Ectodermal cell (in vitro differentiated cells): ENCODE measurements around the gene POC1A.

ENCODE experiments used
- H3K27ac ChIP-seq: 2 replicates; pipeline ENCODE4 v1.7.0; 2013; ENCODE audit warnings: mild to moderate bottlenecking, low read depth, low read length; ENCODE audit not compliant: insufficient read depth, poor library complexity, severe bottlenecking
- H3K27me3 ChIP-seq: 2 replicates; pipeline ENCODE4 v1.7.0; 2013; ENCODE audit warnings: mild to moderate bottlenecking, low read length; ENCODE audit not compliant: insufficient read depth, control insufficient read depth, poor library complexity, severe bottlenecking
- H3K36me3 ChIP-seq: one replicate; pipeline ENCODE4 v1.7.0; 2013; ENCODE audit warnings: low read length; ENCODE audit not compliant: control insufficient read depth, insufficient read depth
- H3K4me1 ChIP-seq: one replicate; pipeline ENCODE4 v1.7.0; 2013; ENCODE audit warnings: low read length; ENCODE audit not compliant: control insufficient read depth, insufficient read depth
- H3K4me3 ChIP-seq: 2 replicates; pipeline ENCODE4 v1.7.0; 2013; ENCODE audit warnings: low read depth, low read length, control low read depth; ENCODE audit not compliant: insufficient read depth
- H3K9me3 ChIP-seq: 2 replicates; pipeline ENCODE4 v1.7.0; 2013; ENCODE audit warnings: mild to moderate bottlenecking, low read length, moderate library complexity; ENCODE audit not compliant: control insufficient read depth
- WGBS, 2 experiments: methylation state at CpG; one replicate each; pipeline ENCODE4 v1.1.7; 2013; ENCODE audit warnings: missing lambda C conversion rate in 2 of 2; 5-methylcytosine and 5-hydroxymethylcytosine counted together

POC1A gene

DNA sequence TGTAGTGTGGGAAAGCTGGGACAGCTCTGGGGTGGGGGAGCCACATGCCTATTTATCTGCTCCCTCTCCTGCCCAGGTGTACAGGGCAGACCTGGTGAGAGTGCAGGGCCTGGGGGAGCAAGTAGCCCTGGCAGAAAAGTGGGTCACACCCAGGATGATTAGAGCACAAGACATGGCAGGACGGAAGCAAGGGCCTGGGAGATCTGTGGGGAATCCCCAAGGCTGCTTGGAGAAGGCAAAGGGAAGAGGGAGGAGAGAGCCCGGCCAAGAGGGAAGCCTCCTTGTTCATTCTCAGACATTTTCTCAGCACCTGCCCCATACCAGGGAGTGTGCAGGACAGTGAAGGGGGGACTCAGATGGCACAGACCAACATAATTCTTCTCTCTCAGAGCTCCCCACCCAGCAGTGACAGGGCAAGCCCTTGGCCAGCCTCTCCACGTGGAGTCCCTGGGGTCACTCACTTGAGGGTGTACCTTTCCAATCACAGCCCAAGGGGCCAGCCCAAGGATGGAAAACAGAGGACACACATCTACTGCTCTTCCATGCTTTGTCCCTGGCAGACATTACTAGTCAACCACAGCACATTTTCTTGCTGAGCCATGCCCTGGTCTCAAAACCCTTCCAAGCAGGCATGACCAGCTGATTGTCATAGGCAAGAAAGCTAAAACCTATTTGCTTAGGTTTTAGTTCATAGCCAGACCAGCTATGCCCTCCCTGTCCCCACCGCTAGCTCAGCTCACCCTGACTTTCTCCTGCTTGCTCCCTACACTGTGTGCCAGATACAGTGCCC is 92.9 kb downstream of the POC1A start:
- no peaks in the 10 kb centered on the region for H3K36me3 ChIP-seq
- H3K4me3 ChIP-seq: no peak overlapping the region
- no peak overlapping the region for H3K27ac ChIP-seq
- H3K27me3 ChIP-seq: peaks cover 11% of the 10 kb centered on the region
- peaks cover 7% of the 10 kb centered on the region for H3K4me1 ChIP-seq
- no peaks in the 10 kb centered on the region for H3K9me3 ChIP-seq
- WGBS, 2 experiments: 88 to 89% methylated on average over 4 of the region's 4 CpGs

DNA sequence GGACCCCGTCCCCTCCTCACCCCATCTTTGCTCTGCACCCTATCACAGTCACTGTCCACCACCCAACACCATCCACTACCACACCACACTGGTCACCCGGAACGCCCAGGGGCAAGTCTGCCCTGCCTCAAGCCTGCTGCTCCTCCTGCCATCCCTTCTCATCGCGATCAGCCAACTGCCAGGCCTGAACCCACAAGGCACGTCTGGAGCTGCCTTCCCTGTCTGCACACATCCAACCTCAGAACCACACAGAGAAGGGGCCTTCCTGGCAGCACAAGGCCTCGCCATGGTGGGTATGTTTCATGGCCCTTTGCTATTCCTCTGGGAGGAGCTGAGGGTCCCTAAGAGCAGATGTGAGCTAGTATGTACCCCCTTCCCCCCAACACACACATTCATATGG is 94.4 kb downstream of the POC1A start:
- no peak overlapping the region for H3K27ac ChIP-seq
- peaks cover 18% of the 10 kb centered on the region for H3K27me3 ChIP-seq
- H3K36me3 ChIP-seq: no peaks in the 10 kb centered on the region
- H3K4me1 ChIP-seq: peaks cover 8% of the 10 kb centered on the region
- H3K9me3 ChIP-seq: no peaks in the 10 kb centered on the region
- WGBS, 2 experiments: 91 to 94% methylated on average over 7 of the region's 7 CpGs
- no peak overlapping the region for H3K4me3 ChIP-seq

DNA sequence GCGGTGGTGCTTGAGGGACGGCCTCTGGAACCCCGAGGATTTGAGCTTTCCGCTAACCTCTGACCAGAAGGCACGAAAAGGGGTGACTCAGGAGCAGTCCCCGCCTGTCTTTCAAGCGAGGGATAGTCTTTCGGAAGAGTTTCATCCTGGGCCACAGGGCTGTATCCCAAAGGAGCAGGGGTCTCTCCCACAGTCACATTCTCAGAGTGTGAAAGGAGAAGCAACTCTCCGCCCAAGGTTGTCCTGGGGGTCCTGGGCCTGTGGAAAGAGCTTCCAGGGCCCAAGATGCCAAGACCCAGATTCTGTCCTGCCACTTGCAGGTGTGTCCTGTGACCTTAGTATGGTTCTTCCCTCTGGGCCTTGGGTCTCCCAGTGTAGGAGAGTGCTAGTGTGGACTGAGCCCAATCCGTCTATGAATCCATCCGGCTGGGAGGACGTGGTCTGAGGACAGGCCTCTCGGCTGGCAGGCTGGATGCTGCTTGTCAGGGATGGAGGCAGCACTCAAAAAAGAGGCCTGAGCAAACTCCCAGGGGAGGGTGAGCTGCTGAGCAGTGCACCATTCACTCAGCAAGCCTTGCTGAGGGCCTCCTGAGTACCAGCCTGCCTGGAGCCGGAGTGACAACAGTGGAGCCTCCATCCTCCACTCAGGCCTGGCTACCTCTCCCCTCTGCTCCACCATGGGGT is 96.3 kb downstream of the POC1A start:
- no peaks in the 10 kb centered on the region for H3K36me3 ChIP-seq
- peaks cover 18% of the 10 kb centered on the region for H3K27me3 ChIP-seq
- H3K4me1 ChIP-seq: peaks cover 16% of the 10 kb centered on the region
- H3K4me3 ChIP-seq: peak overlapping the region; percentile 22
- H3K9me3 ChIP-seq: no peaks in the 10 kb centered on the region
- 62 to 66% methylated on average over 14 of the region's 14 CpGs for WGBS, 2 experiments
- no peak overlapping the region for H3K27ac ChIP-seq

DNA sequence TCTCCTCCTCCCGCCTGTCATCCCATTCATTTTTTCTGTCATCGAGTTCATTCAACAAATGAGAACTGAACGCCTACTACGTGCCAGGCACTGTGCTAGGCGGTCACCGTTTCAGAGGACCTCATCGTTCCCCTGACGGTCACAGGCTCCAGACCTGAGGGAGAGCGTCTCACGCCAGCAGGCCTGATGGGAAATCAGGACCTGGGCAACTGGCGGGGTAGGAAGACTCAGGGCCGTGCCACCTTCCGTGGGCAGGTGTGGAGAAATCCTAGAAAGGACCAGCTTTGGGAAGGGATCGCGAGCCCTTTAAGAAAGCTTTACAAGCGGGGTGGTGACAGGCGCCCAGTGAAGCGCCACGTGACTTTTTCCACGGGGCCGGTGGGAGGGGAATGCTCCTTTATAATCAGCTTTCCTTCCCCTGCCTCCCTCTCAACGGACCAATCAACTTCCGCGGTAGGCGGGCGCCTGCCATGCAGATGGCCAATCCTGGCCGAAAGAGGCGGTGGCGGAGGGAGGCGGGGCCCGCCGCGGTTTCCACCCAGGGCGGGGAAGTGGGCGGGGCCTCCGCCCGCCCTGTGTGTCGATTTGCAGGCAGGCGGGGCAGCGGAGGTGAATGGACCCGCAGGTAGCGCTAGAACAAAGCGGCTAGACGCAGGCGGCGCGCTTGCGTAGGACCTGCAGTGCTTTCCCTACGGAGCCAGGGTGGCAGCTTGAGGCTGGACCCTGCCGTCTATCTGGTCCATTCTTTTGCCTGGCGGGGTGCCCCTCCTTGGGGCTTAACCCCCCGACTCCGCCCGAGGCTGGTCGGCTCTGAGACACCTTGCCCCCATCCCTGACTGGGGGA is 97.0 kb downstream of the POC1A start:
- WGBS, 2 experiments: 1% methylated on average over 55 of the region's 55 CpGs
- peak overlapping the region; percentile 52 for H3K27ac ChIP-seq

DNA sequence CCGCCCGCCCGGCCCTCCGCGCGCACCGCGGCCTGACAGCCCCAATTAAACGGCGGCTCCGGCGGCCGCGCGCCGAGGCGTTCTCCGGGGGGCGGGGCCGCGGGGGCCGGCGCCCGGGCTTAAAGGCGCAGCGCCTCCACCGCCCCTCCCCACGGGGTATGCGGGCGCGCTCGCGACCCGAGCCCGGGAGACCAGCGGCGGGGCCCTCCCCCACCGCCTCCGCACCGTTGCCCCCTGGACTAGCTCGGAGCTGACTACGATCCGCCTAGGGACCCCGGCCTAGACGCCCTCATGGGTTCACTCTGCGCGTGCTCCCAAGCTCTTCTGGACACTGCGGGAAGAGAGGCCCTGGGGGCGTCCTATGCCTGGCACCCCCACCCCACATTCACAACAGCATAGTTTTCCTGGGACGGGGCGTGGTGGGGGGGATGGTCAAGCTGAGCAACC is 97.7 kb downstream of the POC1A start, which contains the start of gene DUSP7:
TSS of gene DUSP7 (minus strand) at position 51 of the 447 bp plus-strand sequence. CDS start 205 bp downstream, outside the sequence.
- WGBS, 2 experiments: 0% methylated on average over 51 of the region's 51 CpGs
- no peaks in the 10 kb centered on the region for H3K36me3 ChIP-seq
- H3K9me3 ChIP-seq: no peaks in the 10 kb centered on the region
- H3K4me1 ChIP-seq: peaks cover 22% of the 10 kb centered on the region
- peak within 1 kb of the TSS; percentile 56 for H3K4me3 ChIP-seq
- H3K27me3 ChIP-seq: peaks cover 18% of the 10 kb centered on the region
- H3K27ac ChIP-seq: peak within 1 kb of the TSS; percentile 52

More for the DNA sequence above, 97.0 kb downstream of the POC1A start:
- H3K4me3 ChIP-seq: peak overlapping the region; percentile 28
- H3K9me3 ChIP-seq: no peaks in the 10 kb centered on the region
- H3K27me3 ChIP-seq: peaks cover 18% of the 10 kb centered on the region
- no peaks in the 10 kb centered on the region for H3K36me3 ChIP-seq
- peaks cover 22% of the 10 kb centered on the region for H3K4me1 ChIP-seq

DNA sequence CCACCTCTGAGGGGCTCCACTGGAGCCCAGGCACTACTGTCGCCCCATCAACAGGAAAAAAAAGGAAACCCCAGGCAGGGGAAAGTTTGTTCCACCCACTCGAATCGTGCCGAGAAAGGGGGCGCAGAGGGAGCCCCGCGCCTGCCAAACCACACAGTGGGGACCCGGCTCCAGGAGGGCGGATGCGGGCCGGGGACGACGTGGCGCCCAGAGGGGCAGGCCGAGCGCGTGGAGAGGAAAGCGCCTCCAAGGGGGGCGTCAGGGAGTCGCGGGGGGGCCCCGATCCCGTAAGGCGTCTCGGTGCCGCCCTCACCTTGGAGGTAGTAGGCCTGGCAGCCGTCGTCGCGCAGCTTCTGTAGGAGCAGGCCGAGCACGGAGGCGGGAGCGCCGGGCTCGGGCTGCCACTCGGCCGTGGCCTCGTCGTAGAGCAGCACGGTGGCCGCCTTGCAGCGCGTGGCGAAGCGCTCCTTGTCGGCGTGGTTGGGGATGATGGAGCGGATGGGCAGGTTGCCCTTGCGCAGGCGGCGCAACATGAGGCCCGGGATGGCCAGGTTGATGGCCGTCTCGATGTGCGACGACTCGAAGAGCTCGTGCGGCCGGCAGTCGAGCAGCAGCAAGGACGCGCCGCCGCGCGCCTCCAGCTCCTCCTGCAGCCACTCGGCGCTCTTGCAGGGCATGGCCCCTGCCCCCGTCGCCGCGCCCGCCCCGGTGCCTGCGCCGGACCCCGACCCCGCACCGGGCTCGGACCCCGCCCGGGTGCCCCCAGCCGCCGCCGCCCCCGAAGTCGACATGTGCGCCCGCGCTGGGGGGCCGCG is 98.5 kb downstream of the POC1A start:
- H3K27me3 ChIP-seq: peaks cover 18% of the 10 kb centered on the region
- no peak overlapping the region for H3K27ac ChIP-seq
- H3K36me3 ChIP-seq: peaks cover 6% of the 10 kb centered on the region
- WGBS, 2 experiments: 1% methylated on average over 94 of the region's 94 CpGs
- H3K4me1 ChIP-seq: peaks cover 22% of the 10 kb centered on the region
- H3K9me3 ChIP-seq: no peaks in the 10 kb centered on the region
- peak overlapping the region; percentile 56 for H3K4me3 ChIP-seq

DNA sequence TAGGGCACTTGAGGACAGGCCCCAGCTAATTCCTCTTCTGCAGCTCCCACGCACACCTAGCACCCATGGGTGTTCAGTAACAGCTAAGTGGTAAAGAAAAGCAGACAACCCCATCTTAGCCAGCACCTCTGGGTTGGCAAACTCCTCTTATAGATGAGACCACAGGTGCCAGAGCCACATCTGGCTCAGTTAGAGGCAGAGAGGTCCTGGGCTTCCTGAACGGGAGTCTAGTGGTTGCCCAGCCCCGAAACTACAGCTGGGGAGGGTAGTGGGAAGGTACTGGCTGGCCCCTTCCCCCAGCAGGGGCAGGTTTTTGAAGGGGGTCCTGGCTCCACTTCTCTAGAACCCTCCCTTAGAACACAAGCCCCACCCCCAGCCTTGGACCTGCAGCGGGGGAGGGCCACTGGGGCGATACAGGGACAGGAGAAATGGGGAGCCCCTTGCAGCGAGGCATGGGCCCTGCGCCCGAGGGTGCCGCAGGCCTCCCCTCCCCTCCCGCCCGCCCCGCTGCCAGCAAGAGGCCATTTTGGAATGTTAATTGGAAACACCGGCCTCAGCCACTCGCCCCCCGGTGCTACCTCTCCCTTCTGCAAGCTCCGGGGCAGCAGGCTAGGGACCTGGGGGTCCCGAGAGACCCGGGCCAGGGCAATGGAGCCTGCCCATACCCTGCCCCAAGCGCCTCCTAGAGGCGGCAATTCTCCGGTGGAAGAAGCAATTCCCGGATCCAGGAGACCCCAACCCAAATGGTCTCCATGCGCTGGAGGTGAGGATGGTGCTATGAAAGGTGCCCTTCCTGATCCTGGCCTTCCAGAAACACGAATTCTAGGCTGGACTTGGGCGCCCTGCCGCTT is 99.3 kb downstream of the POC1A start:
- Histone ChIP-seq H3K4me1 (peaks cover 22% of the 10 kb centered on the region), H3K27me3 (peaks cover 18% of the 10 kb centered on the region), H3K4me3 (peak overlapping the region; percentile 56), H3K9me3 (no peaks in the 10 kb centered on the region), H3K36me3 (peaks cover 8% of the 10 kb centered on the region), H3K27ac (no peak overlapping the region)
- WGBS, 2 experiments: 18 to 20% methylated on average over 25 to 26 of the region's 26 CpGs

DNA sequence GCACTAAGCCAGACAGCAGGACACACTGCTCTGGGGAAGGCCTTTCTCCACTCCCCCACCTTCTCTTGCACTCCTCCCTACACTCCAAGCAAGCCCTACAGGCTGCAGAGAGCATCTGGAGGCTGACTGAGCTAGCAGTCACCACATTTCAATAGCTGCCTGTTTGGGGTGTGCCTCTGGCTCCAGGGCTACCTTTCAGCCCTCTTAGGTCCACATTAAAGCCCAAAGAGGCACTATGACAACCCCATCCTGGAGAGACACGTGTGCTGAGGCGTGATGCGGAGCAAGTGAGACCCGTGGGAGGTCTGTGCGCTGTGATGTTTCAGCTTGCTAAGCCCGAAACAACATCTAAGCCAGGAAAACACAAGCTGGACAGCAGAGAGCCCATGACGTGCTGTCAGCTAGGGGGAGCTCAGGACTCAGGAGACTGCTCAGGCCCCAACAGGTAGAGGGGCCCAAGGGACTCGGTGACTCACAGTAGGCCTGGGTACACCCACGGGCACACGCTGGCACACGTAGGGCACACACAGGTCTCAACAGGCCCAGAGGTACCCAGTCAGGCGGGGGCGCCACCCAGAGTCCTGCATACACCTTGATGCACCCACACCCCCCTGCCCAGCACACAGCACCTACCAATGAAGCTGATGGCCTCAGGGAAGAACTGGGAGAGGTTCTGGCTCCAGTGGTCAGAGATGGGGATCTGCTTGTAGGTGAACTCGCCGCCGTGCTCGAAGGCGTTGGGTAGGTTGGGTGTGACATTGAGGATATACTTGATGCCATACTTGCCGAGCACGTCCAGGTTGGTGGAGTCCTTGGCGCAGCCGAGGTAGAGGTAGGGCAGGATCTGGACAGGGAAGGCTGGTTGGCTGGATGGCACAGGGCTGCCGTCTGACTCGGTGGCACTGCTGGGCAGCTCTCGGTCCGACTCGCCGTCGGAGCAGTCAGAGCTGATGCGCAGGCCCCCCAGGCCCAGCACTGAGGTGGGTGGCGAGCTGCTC is 100.6 kb downstream of the POC1A start:
- Histone ChIP-seq H3K27ac (no peak overlapping the region), H3K9me3 (no peaks in the 10 kb centered on the region), H3K4me3 (no peak overlapping the region), H3K27me3 (peaks cover 16% of the 10 kb centered on the region), H3K4me1 (peaks cover 22% of the 10 kb centered on the region), H3K36me3 (peaks cover 8% of the 10 kb centered on the region)
- 94% methylated on average over 31 of the region's 31 CpGs for WGBS, 2 experiments
